ENCODE results near the gene GAGE1.
"Not testable (repeated sequence)": the region's sequence is repeated elsewhere in the genome, so short reads cannot be mapped to it uniquely, and the experiment has no call there.

GRCh38 chrX:49579649-49580048 lies 19.2 kb upstream of the GAGE1 start, which contains the start of gene GAGE12H:
- TF ChIP-seq CTCF (IDR thresholded peaks at IDR 0.05); ZFX (IDR thresholded peaks at IDR 0.05; ENCODE audit: borderline replicate concordance): not testable (repeated sequence)
